Progenitor cell of endocrine pancreas (in vitro differentiated cells): ENCODE measurements around the gene SLC13A4. TPM values are rescaled to one million over a fixed set of nuclear protein-coding genes. Genes with fewer than 3 reads are reported as not detected.

ENCODE experiments used
- DNase-seq: peaks from one replicate; pipeline ENCODE4 v3.0.0; 2021; ENCODE audit warnings: low spot score; ENCODE audit not compliant: unreplicated experiment
- H3K27ac Mint-ChIP-seq: 2 replicates; pipeline ENCODE4 v1.8.0; 2021; ENCODE audit warnings: mild to moderate bottlenecking, moderate library complexity, mixed read lengths
- H3K27me3 Mint-ChIP-seq: 2 replicates; pipeline ENCODE4 v1.8.0; 2021; ENCODE audit warnings: mixed read lengths
- H3K36me3 Mint-ChIP-seq: 2 replicates; pipeline ENCODE4 v1.8.0; 2022; ENCODE audit warnings: mixed read lengths; ENCODE audit not compliant: insufficient read depth
- H3K4me1 Mint-ChIP-seq: 2 replicates; pipeline ENCODE4 v1.8.0; 2021; ENCODE audit warnings: low read depth, mixed read lengths
- H3K4me3 Mint-ChIP-seq: 2 replicates; pipeline ENCODE4 v1.8.0; 2021; ENCODE audit warnings: low read depth, mild to moderate bottlenecking, moderate library complexity, mixed read lengths
- H3K9me3 Mint-ChIP-seq: 2 replicates; pipeline ENCODE4 v1.8.0; 2021; ENCODE audit warnings: low read depth, mixed read lengths
- CTCF ChIP-seq: fragments of 200-600 bp; sonication (generic); IDR thresholded peaks from one replicate; pipeline ENCODE4 v1.5.0; 2021; ENCODE audit warnings: antibody characterized with exemption, mild to moderate bottlenecking; ENCODE audit not compliant: unreplicated experiment
- total RNA-seq: library from RNA; stranded (reverse); gene quantifications from 2 replicates; pipeline ENCODE4 v1.2.1, GENCODE V29; 2021

SLC13A4 gene
- total RNA-seq, 1 donor from 2014 or later, result 0.22 TPM

DNA sequence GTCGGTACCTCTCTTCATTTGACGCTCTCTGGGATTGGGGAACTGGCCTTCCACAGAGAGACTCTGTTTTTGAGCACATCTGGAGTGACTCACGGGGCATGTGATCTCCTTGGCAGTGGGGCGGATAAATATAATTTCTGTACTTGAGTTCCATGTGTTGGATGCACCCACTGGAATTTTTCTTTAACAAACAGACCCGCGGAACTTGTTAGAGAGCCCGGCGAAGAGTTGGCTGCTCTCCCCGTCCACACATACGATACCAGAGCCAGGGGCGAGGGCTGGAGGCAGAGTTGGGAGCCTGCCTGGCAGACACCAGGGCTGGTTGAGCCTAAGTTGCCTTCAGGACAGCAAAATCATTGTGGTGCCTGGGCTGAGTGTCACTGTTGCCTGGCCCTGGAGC is 20.8 kb upstream of the SLC13A4 start, which contains the start of gene FAM180A:
TSS of gene FAM180A (minus strand) at position 44 of the 400 bp plus-strand sequence. CDS start 233 bp downstream, outside the sequence.
- peaks cover 4% of the 10 kb centered on the region for H3K4me1 Mint-ChIP-seq
- no peak within 1 kb of the TSS for H3K27ac Mint-ChIP-seq
- no peaks in the 10 kb centered on the region for H3K27me3 Mint-ChIP-seq
- no peak within 1 kb of the TSS for H3K4me3 Mint-ChIP-seq
- no peaks in the 10 kb centered on the region for H3K9me3 Mint-ChIP-seq
- H3K36me3 Mint-ChIP-seq, result no peaks in the 10 kb centered on the region
- DNase-seq, result no peak
- no peak for TF ChIP-seq CTCF

DNA sequence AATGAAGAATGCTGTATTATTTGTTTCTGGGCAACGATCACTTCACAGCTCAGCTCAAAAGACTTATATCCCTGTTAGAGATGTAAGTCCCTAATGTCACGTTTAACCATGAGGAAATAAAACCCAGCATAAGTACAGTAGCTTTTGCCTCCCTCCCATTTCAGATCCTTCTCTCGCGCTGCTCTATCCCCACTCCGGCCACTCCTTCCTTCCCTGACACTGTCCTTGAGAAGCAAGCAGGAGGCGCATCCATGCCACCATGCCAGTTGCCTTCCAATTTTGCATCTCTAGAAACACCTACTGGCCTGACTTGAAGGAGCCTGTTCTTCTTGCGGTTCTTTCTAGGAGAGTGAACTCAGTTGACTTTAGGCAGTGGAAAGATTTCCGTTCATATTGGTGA is 19.4 kb upstream of the SLC13A4 start:
- Mint-ChIP-seq H3K27me3 (no peaks in the 10 kb centered on the region), H3K36me3 (no peaks in the 10 kb centered on the region), H3K27ac (no peak overlapping the region), H3K4me3 (no peak overlapping the region), H3K4me1 (peaks cover 4% of the 10 kb centered on the region), H3K9me3 (no peaks in the 10 kb centered on the region)
- no peak for DNase-seq
- no peak for TF ChIP-seq CTCF

GRCh38 chr7:135745703-135746312 is 17.8 kb upstream of the SLC13A4 start:
- no peak for DNase-seq
- TF ChIP-seq CTCF, result no peak
- Mint-ChIP-seq H3K4me1 (peaks cover 4% of the 10 kb centered on the region), H3K27ac (no peak overlapping the region), H3K36me3 (no peaks in the 10 kb centered on the region), H3K27me3 (no peaks in the 10 kb centered on the region), H3K9me3 (no peaks in the 10 kb centered on the region), H3K4me3 (no peak overlapping the region)

DNA sequence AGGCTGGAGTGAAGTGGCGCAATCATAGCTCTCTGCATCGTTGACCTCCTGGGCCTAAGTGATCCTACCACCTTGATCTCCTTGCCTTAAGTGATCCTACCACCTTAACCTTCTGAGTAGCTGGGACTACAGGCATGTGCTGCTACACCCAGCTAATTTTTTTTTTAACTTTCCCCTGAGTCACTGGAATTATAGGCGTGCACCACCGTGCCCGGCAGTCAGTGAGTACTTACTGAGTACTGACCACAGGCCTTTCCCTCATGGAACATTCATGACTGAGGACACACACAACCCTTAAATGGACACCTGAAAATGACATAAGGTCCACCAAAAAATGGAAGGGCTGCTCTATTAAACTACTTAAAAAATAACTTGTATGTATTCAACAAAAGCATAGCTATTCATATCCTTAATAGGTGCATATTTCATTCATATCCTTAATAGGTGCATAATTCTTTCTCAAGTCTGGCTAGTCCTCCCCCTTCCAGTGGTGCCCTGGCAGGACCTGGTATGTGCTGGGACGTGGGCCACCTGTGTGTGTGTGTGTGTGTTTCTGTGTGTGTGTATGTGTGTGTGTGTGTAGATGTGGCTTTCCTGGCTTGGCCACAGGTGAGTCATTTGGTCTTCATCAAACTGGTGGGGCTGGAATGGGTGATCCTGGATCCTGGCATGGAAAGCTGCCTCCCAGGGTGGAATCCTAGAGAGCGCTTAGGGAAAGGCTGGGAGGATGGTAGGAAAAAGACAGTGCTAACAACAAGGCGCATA is 17.1 kb upstream of the SLC13A4 start:
- DNase-seq, result no peak
- H3K36me3 Mint-ChIP-seq, result no peaks in the 10 kb centered on the region
- H3K4me1 Mint-ChIP-seq, result peaks cover 4% of the 10 kb centered on the region
- no peaks in the 10 kb centered on the region for H3K27me3 Mint-ChIP-seq
- H3K27ac Mint-ChIP-seq, result no peak overlapping the region
- no peaks in the 10 kb centered on the region for H3K9me3 Mint-ChIP-seq
- no peak for TF ChIP-seq CTCF
- no peak overlapping the region for H3K4me3 Mint-ChIP-seq

DNA sequence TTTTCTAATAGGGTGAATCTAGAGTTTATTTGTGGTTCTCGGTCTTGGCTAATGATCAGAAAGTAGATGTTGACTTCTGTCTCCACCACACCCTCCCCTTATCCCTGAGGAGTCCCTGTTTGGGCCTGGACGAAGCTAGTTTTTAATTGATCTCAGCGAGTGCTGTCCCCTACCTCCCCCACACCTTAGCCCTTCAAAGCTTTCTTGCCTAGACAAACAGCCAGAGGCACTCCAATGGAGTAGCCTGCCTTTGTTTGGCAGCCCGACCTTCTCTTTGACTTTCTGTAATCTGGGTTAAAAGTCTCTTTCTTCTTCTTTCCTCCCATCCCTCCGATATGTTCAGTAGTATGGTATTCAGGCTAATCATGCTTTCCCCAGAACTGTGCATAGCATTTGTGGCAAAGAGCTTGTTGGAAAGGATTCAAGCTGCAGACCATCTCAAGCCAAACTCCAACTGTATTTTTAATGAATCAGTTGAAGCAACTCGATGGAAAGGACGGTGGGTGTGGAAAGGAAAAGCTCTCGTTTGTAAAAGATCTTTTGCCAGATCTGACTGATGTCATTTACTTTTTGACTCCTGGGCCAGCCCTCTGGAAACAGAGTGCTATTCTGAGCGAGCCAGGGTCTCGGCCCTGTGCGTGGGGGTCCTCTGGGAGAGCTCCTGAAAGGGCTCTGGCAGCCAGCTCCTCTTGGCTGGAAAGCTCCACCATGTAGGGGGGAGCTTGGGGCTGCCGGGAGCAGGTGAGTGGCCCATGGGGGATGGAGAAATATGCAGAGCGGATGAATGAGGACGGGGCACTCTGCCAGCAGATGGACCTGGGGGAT is 16.1 kb upstream of the SLC13A4 start:
- Mint-ChIP-seq H3K36me3 (no peaks in the 10 kb centered on the region), H3K27ac (no peak overlapping the region), H3K9me3 (no peaks in the 10 kb centered on the region), H3K4me3 (no peak overlapping the region), H3K4me1 (peaks cover 4% of the 10 kb centered on the region), H3K27me3 (no peaks in the 10 kb centered on the region)
- no peak for DNase-seq
- no peak for TF ChIP-seq CTCF
